22Rv1 (cell line): ENCODE measurements around the gene LRRC46.

Source experiments
- H3K27ac ChIP-seq: fragments of 450-650 bp; 2 replicates; pipeline ENCODE4 v1.5.1; 2017
- CTCF ChIP-seq: fragments of 450-650 bp; IDR thresholded peaks from 2 replicates; pipeline ENCODE4 v1.5.1; 2017; ENCODE audit warnings: mild to moderate bottlenecking
- ZFX ChIP-seq: fragments of 450-650 bp; IDR thresholded peaks from 2 replicates; pipeline ENCODE4 v1.6.1; 2017; ENCODE audit warnings: antibody characterized with exemption, borderline replicate concordance

LRRC46 gene

GRCh38 chr17:47816111-47816735 is 15.2 kb upstream of the LRRC46 start:
- no peak overlapping the region for H3K27ac ChIP-seq
- TF ChIP-seq CTCF (no peak), ZFX (no peak)

GRCh38 chr17:47816947-47817346 is 14.5 kb upstream of the LRRC46 start:
- H3K27ac ChIP-seq = no peak overlapping the region
- TF ChIP-seq ZFX = no peak

GRCh38 chr17:47818002-47818695 is 13.3 kb upstream of the LRRC46 start:
- TF ChIP-seq CTCF (no peak), ZFX (no peak)

GRCh38 chr17:47819475-47819874 is 12.0 kb upstream of the LRRC46 start:
- H3K27ac ChIP-seq = no peak overlapping the region
- no peak for TF ChIP-seq CTCF
- TF ChIP-seq ZFX = no peak

More at GRCh38 chr17:47818002-47818695, 13.3 kb upstream of the LRRC46 start:
- H3K27ac ChIP-seq = no peak overlapping the region

GRCh38 chr17:47820033-47820789 is 11.3 kb upstream of the LRRC46 start:
- no peak overlapping the region for H3K27ac ChIP-seq
- TF ChIP-seq ZFX = no peak
- TF ChIP-seq CTCF = no peak

- TF ChIP-seq ZFX = no peak
- no peak for TF ChIP-seq CTCF
- no peak overlapping the region for H3K27ac ChIP-seq
These were observed 10.4 kb upstream of the LRRC46 start for GRCh38 chr17:47821031-47821423.

- no peak within 1 kb of the TSS for H3K27ac ChIP-seq
- no peak for TF ChIP-seq ZFX
These were observed 9.8 kb upstream of the LRRC46 start, which contains the start of gene OSBPL7 for GRCh38 chr17:47821424-47822391. Gene OSBPL7 (minus strand): TSS chr17:47821794. CDS start chr17:47820278, 1,516 bp downstream.
